ENCODE data around the gene PASK. TPM values are rescaled to one million over a fixed set of nuclear protein-coding genes. Genes with fewer than 3 reads are reported as not detected.

Gene PASK
- total RNA-seq, 6 donors from 2014 or later, result 4.3 to 18.9 (median 13.8) TPM

DNA sequence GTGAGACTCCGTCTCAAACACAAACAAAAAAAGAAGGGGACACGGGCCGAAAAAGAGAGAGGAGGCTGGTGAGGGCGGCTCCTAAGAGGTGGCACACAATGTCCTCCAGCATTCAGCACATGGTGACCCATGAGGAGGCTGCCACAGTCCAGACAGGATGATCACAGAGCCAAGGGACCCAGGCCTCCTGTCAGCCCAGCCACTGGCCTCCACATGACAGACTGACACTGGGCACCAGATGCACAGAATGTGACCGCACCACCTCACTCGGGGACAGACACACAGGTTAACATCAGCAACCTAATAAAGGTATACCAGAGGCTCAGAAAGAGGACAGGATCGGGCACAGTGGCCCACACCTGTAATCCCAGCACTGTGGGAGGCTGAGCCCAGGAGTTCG lies 21.0 kb downstream of the PASK start:
- peaks cover 0 to 7% (median 0%) of the 10 kb centered on the region in 4 donors for H3K36me3 ChIP-seq

DNA sequence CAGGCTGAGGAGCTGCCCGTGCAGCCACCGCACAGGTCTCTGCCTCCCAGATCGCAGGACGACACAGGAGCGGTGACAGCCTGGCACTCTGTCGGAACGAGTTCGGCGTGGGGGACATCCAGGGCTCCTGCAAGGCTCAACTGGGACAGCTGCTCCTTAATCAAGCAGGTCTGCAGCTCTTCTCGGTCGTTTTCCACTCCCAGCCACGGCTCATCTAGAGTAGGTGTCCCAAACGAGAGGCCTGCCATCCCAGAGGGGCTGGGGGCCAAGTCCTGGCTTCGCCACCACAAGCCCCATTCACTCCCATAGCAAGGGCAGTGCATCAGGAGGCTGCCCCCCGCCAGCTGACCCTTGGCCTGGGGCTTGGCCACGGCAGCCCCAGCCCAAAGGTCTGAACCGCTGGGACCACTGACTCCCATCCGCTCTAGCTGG lies 22.5 kb downstream of the PASK start:
- no peak for ATAC-seq (ENCODE audit: low FRiP score in 2 of 2)

More for the DNA sequence above, 21.0 kb downstream of the PASK start:
- Histone ChIP-seq H3K27me3 (no peaks in the 10 kb centered on the region), H3K9me3 (no peaks in the 10 kb centered on the region), H3K27ac (no peak overlapping the region), H3K4me3 (no peak overlapping the region), H3K4me1 (no peaks in the 10 kb centered on the region)
- no peak for ATAC-seq (ENCODE audit: low FRiP score in 2 of 2)
- 95 to 96% methylated on average over 7 to 8 of the region's 8 CpGs for WGBS, 2 donors
- DNase-seq, result no peak
- no peak for TF ChIP-seq POLR2AphosphoS5 (IDR thresholded peaks at IDR 0.05)
- no peak for TF ChIP-seq EP300 (IDR thresholded peaks at IDR 0.05)
- TF ChIP-seq POLR2A (IDR thresholded peaks at IDR 0.05), result no peak
- TF ChIP-seq, protein P1, sequence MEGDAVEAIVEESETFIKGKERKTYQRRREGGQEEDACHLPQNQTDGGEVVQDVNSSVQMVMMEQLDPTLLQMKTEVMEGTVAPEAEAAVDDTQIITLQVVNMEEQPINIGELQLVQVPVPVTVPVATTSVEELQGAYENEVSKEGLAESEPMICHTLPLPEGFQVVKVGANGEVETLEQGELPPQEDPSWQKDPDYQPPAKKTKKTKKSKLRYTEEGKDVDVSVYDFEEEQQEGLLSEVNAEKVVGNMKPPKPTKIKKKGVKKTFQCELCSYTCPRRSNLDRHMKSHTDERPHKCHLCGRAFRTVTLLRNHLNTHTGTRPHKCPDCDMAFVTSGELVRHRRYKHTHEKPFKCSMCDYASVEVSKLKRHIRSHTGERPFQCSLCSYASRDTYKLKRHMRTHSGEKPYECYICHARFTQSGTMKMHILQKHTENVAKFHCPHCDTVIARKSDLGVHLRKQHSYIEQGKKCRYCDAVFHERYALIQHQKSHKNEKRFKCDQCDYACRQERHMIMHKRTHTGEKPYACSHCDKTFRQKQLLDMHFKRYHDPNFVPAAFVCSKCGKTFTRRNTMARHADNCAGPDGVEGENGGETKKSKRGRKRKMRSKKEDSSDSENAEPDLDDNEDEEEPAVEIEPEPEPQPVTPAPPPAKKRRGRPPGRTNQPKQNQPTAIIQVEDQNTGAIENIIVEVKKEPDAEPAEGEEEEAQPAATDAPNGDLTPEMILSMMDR (IDR thresholded peaks at IDR 0.05), result no peak

DNA sequence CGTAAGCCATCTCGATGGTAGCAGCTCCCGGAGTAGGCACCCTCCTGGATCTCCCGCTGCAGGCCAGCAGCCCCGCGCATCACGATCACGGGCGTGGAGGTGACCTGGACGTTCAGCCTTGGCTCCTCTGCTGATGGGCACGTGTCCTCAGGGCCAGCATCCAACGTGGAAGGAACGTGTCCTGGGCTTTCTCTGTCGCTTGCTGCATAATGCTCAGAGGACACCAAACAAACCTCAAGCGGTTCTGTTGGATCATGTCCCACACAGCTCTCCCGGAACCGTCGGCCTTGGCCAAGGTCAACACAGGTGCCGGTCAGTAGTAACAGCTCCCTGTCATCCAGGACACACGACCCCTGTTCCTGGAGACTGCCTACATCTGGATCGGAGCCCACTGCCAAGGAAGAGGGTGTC lies 23.1 kb downstream of the PASK start:
- no peak overlapping the region for H3K4me3 ChIP-seq
- no peaks in the 10 kb centered on the region for H3K9me3 ChIP-seq
- H3K27me3 ChIP-seq, result no peaks in the 10 kb centered on the region
- H3K36me3 ChIP-seq, result peaks cover 0 to 16% (median 5%) of the 10 kb centered on the region in 4 donors
- TF ChIP-seq, protein P1 (IDR thresholded peaks at IDR 0.05), result no peak
- TF ChIP-seq POLR2AphosphoS5 (IDR thresholded peaks at IDR 0.05) (no peak), POLR2A (IDR thresholded peaks at IDR 0.05) (no peak), EP300 (IDR thresholded peaks at IDR 0.05) (no peak)
- no peak for DNase-seq
- ATAC-seq (ENCODE audit: low FRiP score in 2 of 2), result no peak
- no peak overlapping the region for H3K27ac ChIP-seq
- no peaks in the 10 kb centered on the region for H3K4me1 ChIP-seq
- 94 to 97% methylated on average over 10 to 21 of the region's 21 CpGs for WGBS, 2 donors

More for the DNA sequence above, 22.5 kb downstream of the PASK start:
- TF ChIP-seq, protein P1 (IDR thresholded peaks at IDR 0.05), result no peak
- TF ChIP-seq POLR2AphosphoS5 (IDR thresholded peaks at IDR 0.05), result no peak
- TF ChIP-seq EP300 (IDR thresholded peaks at IDR 0.05), result no peak
- no peak for TF ChIP-seq POLR2A (IDR thresholded peaks at IDR 0.05)
- Histone ChIP-seq H3K27ac (no peak overlapping the region), H3K4me1 (no peaks in the 10 kb centered on the region), H3K27me3 (no peaks in the 10 kb centered on the region), H3K9me3 (no peaks in the 10 kb centered on the region), H3K4me3 (no peak overlapping the region), H3K36me3 (peaks cover 0 to 16% (median 5%) of the 10 kb centered on the region in 4 donors)
- no peak for DNase-seq
- WGBS, 2 donors, result 100% methylated on average over 6 of the region's 18 CpGs; no CpG with 5 or more reads in 1 of the 2 donors

- H3K9me3 ChIP-seq, result no peaks in the 10 kb centered on the region
- no peaks in the 10 kb centered on the region for H3K4me1 ChIP-seq
- H3K27me3 ChIP-seq, result no peaks in the 10 kb centered on the region
- peaks cover 0 to 16% (median 5%) of the 10 kb centered on the region in 4 donors for H3K36me3 ChIP-seq
- TF ChIP-seq POLR2A (IDR thresholded peaks at IDR 0.05), result no peak
- TF ChIP-seq POLR2AphosphoS5 (IDR thresholded peaks at IDR 0.05), result no peak
- TF ChIP-seq, protein P1 (IDR thresholded peaks at IDR 0.05), result no peak
- no peak for TF ChIP-seq EP300 (IDR thresholded peaks at IDR 0.05)
- no peak overlapping the region for H3K27ac ChIP-seq
- ATAC-seq (ENCODE audit: low FRiP score in 2 of 2), result no peak
- WGBS, 2 donors, result 90 to 92% methylated on average over 12 to 13 of the region's 13 CpGs
- H3K4me3 ChIP-seq, result no peak overlapping the region
- no peak for DNase-seq
Measured at GRCh38 chr2:241125626-241126025, 23.6 kb downstream of the PASK start.
